A673 (cell line): ENCODE data around the gene ADGRF4.

Experiments
- EZH2 ChIP-seq: fragments of 200-600 bp; sonication (generic); IDR thresholded peaks from 2 replicates; pipeline ENCODE4 v1.6.1; 2017; ENCODE audit warnings: borderline replicate concordance, low read depth, mild to moderate bottlenecking, mixed read lengths, antibody characterized with exemption, low read length; ENCODE audit not compliant: poor library complexity, severe bottlenecking
- TF ChIP-seq, protein P1 (sequence below): fragments of 300-800, 200-600 bp; sonication (generic); conservative IDR thresholded peaks from 2 replicates; pipeline ENCODE4 v1.5.1; 2017; ENCODE audit warnings: low read depth, mild to moderate bottlenecking, antibody characterized with exemption, low read length, moderate library complexity, mixed read lengths

DNA sequence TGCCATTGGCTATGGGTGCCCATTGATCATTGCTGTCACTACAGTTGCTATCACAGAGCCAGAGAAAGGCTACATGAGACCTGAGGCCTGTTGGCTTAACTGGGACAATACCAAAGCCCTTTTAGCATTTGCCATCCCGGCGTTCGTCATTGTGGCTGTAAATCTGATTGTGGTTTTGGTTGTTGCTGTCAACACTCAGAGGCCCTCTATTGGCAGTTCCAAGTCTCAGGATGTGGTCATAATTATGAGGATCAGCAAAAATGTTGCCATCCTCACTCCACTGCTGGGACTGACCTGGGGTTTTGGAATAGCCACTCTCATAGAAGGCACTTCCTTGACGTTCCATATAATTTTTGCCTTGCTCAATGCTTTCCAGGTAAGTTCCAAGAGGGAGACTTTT, 16.4 kb downstream of the ADGRF4 start:
- TF ChIP-seq, protein P1, sequence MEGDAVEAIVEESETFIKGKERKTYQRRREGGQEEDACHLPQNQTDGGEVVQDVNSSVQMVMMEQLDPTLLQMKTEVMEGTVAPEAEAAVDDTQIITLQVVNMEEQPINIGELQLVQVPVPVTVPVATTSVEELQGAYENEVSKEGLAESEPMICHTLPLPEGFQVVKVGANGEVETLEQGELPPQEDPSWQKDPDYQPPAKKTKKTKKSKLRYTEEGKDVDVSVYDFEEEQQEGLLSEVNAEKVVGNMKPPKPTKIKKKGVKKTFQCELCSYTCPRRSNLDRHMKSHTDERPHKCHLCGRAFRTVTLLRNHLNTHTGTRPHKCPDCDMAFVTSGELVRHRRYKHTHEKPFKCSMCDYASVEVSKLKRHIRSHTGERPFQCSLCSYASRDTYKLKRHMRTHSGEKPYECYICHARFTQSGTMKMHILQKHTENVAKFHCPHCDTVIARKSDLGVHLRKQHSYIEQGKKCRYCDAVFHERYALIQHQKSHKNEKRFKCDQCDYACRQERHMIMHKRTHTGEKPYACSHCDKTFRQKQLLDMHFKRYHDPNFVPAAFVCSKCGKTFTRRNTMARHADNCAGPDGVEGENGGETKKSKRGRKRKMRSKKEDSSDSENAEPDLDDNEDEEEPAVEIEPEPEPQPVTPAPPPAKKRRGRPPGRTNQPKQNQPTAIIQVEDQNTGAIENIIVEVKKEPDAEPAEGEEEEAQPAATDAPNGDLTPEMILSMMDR = no peak
- no peak for TF ChIP-seq EZH2
